COLO829 (cell line): ENCODE results near the gene SPATA33.
A peak's percentile ranks its signal among the peaks of the same experiment; 100 is the strongest.

ENCODE experiments used
- DNase-seq: peaks from one replicate; pipeline ENCODE4 v3.0.0; 2012; ENCODE audit warnings: low spot score

Gene SPATA33

DNA sequence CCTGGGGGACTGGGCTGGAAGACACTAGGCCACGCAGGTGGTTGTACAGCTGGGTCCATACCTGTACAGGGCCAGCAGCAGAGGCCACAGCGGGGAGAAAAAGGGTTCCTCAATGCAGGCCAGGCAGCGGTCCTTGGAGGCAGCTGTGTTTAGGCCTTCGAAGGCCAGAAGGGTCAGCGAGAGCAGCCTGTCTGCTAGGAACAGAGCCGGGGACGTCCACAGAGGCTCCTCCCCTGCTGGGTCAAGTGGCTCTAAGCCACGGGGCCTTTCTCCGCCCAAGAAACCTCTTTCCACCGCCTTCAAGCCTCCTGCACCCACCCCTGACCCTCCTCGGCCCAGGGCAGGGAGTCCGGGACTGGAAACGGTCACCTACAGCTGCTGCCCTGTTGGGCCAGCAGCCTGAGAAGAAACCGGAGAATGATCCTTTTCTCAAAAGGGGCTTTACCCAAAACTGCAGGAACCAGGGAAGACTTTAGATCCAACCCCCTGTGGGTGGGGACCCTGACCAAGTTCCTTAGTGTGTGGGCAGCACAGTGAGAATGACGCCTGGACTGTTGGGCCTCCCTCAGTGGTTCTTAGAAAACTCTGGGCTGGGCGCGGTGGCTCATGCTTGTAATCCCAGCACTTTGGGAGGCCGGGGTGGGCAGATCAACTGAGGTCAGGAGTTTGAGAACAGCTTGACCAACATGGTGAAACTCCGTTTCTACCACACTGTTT, 52.2 kb downstream of the SPATA33 start:
- no peak for DNase-seq

DNA sequence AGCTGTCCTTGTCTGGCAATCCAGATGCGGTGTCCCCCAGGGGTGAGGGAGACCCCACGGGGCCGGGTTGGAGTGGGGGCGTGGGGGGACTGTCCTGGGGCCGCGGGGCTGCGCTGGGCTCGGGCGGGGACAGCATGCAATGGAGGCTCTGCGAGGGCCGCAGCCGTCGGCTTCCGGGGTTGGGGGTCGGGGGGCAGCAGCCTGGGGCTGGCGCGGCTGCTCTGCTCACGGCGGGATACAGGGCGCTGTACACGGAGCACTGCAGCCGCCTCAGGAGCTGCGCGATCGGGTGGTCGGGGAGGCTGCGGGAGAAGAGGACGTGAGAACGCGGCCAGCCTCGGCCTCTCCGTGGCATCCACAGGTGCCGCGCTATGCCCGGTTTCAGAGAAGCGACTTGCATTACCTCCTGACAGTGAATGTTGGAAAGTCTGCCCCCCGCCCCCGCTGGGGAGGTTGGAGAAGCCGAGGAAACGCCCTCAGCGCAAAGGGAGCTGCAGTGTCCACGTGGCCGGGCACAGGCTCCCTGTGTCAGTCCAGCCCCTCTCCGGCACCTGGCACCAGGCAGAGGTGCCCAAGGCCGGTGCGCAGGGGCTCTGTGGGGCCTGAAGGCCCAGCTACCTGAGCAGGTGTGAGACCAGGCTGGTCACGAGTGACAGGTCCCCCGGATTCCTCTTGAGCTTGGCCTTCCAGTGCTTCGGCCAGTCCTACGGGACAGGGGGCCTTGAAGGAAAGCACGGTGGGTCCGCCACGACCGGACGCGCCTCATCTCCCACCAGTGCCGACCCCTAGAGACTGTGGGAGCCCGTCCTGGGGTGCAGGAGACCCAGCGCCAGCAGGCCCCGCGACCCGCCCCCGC, 53.3 kb downstream of the SPATA33 start:
- no peak for DNase-seq

DNA sequence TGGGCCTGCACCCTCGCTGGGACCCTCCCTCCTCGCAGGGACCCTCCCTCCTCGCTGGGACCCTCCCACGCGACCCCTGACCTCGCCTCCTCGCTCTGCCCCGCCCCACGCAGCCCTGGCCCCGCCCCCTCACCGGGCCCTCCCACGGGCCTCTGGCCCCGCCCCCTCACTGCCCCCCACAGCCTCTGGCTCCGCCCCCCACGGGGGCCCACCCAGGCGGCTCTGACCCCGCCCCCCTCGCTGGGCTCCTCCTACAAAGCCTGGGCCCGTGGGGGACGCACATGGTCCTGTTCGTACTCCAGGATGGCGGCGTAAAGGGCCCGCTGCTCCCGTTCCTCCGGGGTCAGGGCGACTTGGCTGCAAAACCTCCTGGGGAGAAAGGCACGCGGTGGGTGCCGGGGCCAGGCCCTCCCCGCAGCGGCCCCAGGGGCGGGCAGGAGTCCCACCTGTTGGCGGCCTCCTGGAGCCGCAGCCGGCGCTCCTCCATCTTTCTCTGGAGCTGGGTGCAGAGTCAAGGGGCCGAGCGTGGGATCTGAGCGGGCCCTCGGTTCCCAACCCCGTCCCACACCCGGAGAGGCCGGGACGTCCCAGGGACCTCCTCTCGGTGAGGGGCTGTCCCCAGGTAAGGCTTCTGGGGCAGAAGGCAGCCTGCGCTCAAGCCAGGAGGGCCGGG, 54.1 kb downstream of the SPATA33 start:
- peak; percentile 87 for DNase-seq

DNA sequence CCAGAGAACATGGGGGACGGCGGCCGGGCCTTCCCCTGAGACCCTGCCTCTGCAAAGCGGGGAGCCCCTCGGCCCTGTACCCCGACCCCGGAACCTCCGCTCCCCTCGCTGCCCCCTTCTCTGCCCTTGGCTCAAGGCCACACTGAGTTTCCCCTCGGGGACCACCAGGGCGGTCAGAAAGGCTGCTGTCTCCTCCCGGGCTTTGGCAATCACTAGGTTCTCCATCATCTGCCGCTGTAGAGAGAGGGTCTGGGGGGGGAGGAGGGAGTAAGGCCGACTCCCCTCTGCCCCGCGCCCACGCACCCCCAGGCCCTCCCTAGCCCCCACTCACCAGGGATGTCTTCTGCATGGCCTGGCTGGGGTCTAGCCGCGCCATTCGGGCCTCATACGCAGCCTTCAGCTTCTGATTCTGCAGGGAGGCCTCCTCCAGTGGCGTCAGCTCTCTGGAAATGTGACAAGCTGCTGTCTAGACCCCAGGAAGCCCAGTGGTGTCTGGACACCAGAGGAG, 54.7 kb downstream of the SPATA33 start:
- no peak for DNase-seq

DNA sequence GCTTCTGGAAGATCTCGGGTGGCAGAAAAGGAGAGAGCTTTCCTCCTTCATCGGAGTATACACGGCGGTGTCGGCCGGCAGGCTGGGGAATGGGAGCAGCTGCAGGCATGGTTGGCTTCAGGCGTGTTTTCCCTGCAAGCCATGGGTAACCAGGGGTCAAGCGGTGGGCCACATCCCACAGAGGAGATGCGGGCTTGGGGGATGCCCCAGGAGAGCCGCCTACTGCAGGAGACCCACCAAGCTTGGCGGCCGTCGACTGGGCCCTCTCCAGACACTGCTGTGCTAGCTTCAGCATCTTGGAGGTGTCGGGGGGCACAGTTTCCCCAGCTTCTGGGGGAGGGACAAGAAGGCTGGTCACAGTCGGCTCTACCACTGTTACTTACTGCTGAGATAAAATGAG, 58.9 kb downstream of the SPATA33 start:
- DNase-seq = no peak

DNA sequence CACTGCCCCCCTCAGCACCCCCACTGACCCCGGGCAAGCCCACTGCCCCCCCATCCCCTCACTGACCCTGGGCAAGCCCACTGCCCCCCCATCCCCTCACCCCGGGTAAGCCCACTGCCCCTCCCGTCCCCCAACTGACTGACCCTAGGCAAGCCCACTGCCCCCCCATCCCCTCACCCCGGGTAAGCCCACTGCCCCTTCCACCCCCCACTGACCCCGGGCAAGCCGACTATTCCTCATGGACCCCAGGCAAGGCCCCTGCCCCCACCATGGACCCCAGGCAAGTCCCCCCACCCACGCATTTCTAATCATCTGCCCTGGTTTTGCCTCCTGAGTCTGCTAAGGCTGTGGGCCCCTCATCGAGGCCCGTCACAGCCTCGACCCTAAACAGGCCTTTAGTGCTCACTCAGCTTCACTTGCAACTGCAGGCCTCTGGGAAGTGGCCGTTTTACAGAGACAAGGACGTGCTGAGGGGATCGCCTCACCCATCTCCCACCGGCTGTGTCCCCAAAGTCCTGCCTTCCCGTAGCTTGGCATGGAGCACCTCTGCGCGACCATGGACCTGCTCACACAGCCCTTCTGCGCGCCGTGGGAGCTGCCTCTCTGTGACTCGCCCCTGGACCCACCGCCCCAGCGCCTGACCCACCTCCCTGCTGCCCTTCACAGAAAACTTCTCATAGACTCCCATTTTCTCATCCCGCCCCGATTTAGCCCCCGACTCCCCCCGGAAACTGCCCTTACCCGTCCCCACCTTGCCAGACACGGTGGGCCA, 59.5 kb downstream of the SPATA33 start:
- DNase-seq = no peak

DNA sequence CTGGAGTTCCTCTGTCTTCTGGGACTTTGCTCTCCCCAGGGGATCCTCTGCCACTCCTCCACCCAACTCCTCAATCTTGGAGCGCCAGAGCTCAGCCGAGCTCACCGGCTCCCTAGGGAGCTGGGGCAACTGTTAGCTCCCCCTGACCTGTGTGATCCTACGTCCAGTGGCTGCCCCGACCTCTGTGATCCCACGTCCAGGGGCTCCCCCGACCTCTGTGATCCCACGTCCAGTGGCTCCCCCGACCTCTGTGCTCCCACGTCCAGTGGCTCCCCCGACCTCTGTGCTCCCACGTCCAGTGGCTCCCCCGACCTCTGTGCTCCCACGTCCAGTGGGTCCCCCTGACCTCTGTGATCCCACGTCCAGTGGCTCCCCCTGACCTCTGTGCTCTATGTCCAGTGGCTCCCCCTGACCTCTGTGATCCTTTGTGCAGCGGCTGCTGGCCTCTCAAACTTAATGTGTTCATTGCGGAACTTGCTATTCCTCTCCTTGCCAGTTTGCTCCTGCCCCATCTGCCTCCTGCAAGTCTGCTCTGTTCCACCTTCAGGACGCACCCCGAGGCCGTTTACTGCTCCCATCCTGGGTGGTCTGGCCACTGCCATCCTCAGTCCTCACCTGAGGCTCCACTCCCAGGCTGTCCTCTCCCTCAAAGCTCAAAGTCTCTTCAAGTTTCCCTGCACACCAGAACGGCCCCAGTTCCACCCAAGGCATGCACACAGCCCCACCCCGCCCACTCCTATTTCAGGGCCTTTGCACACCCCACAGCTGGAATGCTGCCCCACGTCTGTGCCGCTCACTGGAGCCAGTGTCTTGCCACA, 60.3 kb downstream of the SPATA33 start:
- DNase-seq = no peak
